PC-3 (cell line): ENCODE results near the gene HSPB6. TPM values are rescaled to one million over a fixed set of nuclear protein-coding genes. Genes with fewer than 3 reads are reported as not detected.

Source experiments
- ATAC-seq: fragments of 200-7000 bp; cut with Tn5 transposase; 2 replicates; pipeline ENCODE4 v1.9.1; 2020; ENCODE audit warnings: mild to moderate bottlenecking, moderate library complexity
- Bru-seq: library from RNA; stranded (reverse); fragments of 400-500 nt; gene quantifications from one replicate; lab custom pipeline; 2021; lab: Mats Ljungman, UMichigan
- BruChase-seq, 2 experiments: library from RNA; stranded (reverse); fragments of 400-500 nt; gene quantifications; one replicate each; lab custom pipeline; 2021; lab: Mats Ljungman, UMichigan
- BruUV-seq: library from RNA; stranded (reverse); fragments of 400-500 nt; replicated peaks from 2 replicates; lab custom pipeline; 2021; lab: Mats Ljungman, UMichigan
- CTCF ChIA-PET: fragments of 300-600 bp; sonication (Branson Sonifier 250); formaldehyde crosslinking; loops from one replicate; lab custom pipeline; 2022; ENCODE audit warnings: antibody characterized with exemption; lab: Charles Lee
- POLR2A ChIA-PET: fragments of 300-600 bp; sonication (Branson Sonifier 250); formaldehyde crosslinking; loops from one replicate; lab custom pipeline; 2022; ENCODE audit warnings: antibody characterized with exemption; ENCODE audit not compliant: unreplicated experiment; lab: Charles Lee
- DNase-seq: peaks from one replicate; pipeline ENCODE4 v3.0.0-alpha.2; 2015
- H2AFZ ChIP-seq: fragments of 300-600 bp; sonication (generic); 2 replicates; pipeline ENCODE4 v1.6.0; 2016; ENCODE audit warnings: antibody characterized with exemption, low read length
- H3F3A ChIP-seq: fragments of 300-600 bp; sonication (generic); one replicate; pipeline ENCODE4 v1.6.0; 2017; ENCODE audit warnings: antibody characterized with exemption, low read length, control low read depth, mild to moderate bottlenecking; ENCODE audit not compliant: unreplicated experiment
- H3K27ac ChIP-seq: fragments of 300-600 bp; sonication (generic); 2 replicates; pipeline ENCODE4 v1.5.1; 2016; ENCODE audit warnings: mild to moderate bottlenecking, low read length
- H3K27me3 ChIP-seq: fragments of 300-600 bp; sonication (generic); 2 replicates; pipeline ENCODE4 v1.6.1; 2016; ENCODE audit warnings: low read length, mixed read lengths
- H3K36me3 ChIP-seq: fragments of 300-600 bp; sonication (generic); 2 replicates; pipeline ENCODE4 v1.6.1; 2016; ENCODE audit warnings: low read depth, mixed run types, low read length, mixed read lengths
- H3K4me1 ChIP-seq: fragments of 300-600 bp; sonication (generic); 2 replicates; pipeline ENCODE4 v1.5.1; 2016; ENCODE audit warnings: low read length; ENCODE audit not compliant: insufficient read depth
- H3K4me2 ChIP-seq: fragments of 300-600 bp; sonication (generic); 2 replicates; pipeline ENCODE4 v1.6.0; 2016; ENCODE audit warnings: low read length
- H3K4me3 ChIP-seq: fragments of 300-600 bp; sonication (generic); 2 replicates; pipeline ENCODE4 v1.5.1; 2016; ENCODE audit warnings: mild to moderate bottlenecking, low read length, mixed read lengths
- H3K79me2 ChIP-seq: fragments of 300-600 bp; sonication (generic); 2 replicates; pipeline ENCODE4 v1.6.1; 2017; ENCODE audit warnings: low read length, mixed read lengths
- H3K9ac ChIP-seq: fragments of 300-600 bp; sonication (generic); 2 replicates; pipeline ENCODE4 v1.6.0; 2016; ENCODE audit warnings: mild to moderate bottlenecking, low read length
- H3K9me2 ChIP-seq: fragments of 300-600 bp; sonication (generic); replicated peaks from 2 replicates; pipeline ENCODE4 v1.6.1; 2016; ENCODE audit warnings: mixed run types, low read length, mixed read lengths
- H3K9me3 ChIP-seq: fragments of 300-600 bp; sonication (generic); 2 replicates; pipeline ENCODE4 v1.6.1; 2016; ENCODE audit warnings: low read length, mixed read lengths
- H4K20me1 ChIP-seq: fragments of 300-600 bp; sonication (generic); 2 replicates; pipeline ENCODE4 v1.6.1; 2016; ENCODE audit warnings: low read length, mixed read lengths
- EZH2 ChIP-seq: fragments of 300-600 bp; sonication (generic); IDR thresholded peaks from one replicate; pipeline ENCODE4 v1.6.1; 2017; ENCODE audit warnings: antibody characterized with exemption, mild to moderate bottlenecking, low read length; ENCODE audit not compliant: unreplicated experiment
- EZH2phosphoT487 ChIP-seq: fragments of 300-600 bp; sonication (generic); IDR thresholded peaks from 2 replicates; pipeline ENCODE4 v1.6.1; 2018; ENCODE audit warnings: mild to moderate bottlenecking, antibody characterized with exemption, low read length, borderline replicate concordance
- intact Hi-C: fragments of 100-400 bp; cut with micrococcal nuclease; formaldehyde crosslinking; loops from 2 replicates; pipeline ENCODE4 v1.9.0; 2023
- long read RNA-seq: library from polyadenylated mRNA; unstranded; transcript quantifications from one replicate; pipeline ENCODE4 v2.0.0, GENCODE V29; 2021; ENCODE audit not compliant: unreplicated experiment
- total RNA-seq: library from RNA; depleted of rRNA; stranded (reverse); fragments of >200 nt; gene quantifications from 2 replicates; pipeline ENCODE4 v1.2.3, GENCODE V29; 2014; rRNA removed
- TF ChIP-seq, protein P1 (sequence below): fragments of 300-600 bp; sonication (generic); conservative IDR thresholded peaks from 2 replicates; pipeline ENCODE4 v1.5.1; 2017; ENCODE audit warnings: antibody characterized with exemption, low read depth, mild to moderate bottlenecking, low read length

Gene HSPB6, protein sequence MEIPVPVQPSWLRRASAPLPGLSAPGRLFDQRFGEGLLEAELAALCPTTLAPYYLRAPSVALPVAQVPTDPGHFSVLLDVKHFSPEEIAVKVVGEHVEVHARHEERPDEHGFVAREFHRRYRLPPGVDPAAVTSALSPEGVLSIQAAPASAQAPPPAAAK
- total RNA-seq, result not detected in 2 replicates
- Bru-seq, nascent RNA, result percentile 21 among the genes with signal in this experiment
- not detected for BruChase-seq, experiment 1, labeled RNA remaining after a 6-hour chase
- not detected for BruChase-seq, experiment 2, labeled RNA remaining after a 2-hour chase
- long read RNA-seq, result 0 reads

GRCh38 chr19:35756377-35757230, at the start of gene HSPB6:
Gene HSPB6, minus strand, starts transcription at chr19:35757029. Its CDS starts 21 bp downstream, at chr19:35757008.
- Histone ChIP-seq H3K9ac (peak within 1 kb of the TSS; percentile 40; the same call in 1 of the 2 replicates), H3K4me2 (peak within 1 kb of the TSS; percentile 88), H3K27ac (0 out of 2 replicates have a peak within 1 kb of the TSS, but pooled peaks have one; percentile 25), H3K9me2 (no peaks in the 10 kb centered on the region), H3K4me3 (peak within 1 kb of the TSS; percentile 77), H3K79me2 (peaks cover 15% of the 10 kb centered on the region), H4K20me1 (no peaks in the 10 kb centered on the region), H3K27me3 (no peaks in the 10 kb centered on the region), H3F3A (peaks cover 3% of the 10 kb centered on the region), H2AFZ (peak within 1 kb of the TSS; percentile 72), H3K4me1 (peaks cover 7% of the 10 kb centered on the region), H3K9me3 (no peaks in the 10 kb centered on the region), H3K36me3 (no peaks in the 10 kb centered on the region)
- intact Hi-C loops, result no loop called here
- POLR2A ChIA-PET, result no interaction called here
- CTCF ChIA-PET, result interaction anchor here (0.6 kb wide), 1 partner anchor 62 kb away, joined by 4 read pairs; no protein-coding TSS in a partner anchor
- no TSS peak for BruUV-seq
- ATAC-seq (no peak), DNase-seq (no peak)
- TF ChIP-seq EZH2 (no peak), EZH2phosphoT487 (no peak)
- TF ChIP-seq, protein P1, sequence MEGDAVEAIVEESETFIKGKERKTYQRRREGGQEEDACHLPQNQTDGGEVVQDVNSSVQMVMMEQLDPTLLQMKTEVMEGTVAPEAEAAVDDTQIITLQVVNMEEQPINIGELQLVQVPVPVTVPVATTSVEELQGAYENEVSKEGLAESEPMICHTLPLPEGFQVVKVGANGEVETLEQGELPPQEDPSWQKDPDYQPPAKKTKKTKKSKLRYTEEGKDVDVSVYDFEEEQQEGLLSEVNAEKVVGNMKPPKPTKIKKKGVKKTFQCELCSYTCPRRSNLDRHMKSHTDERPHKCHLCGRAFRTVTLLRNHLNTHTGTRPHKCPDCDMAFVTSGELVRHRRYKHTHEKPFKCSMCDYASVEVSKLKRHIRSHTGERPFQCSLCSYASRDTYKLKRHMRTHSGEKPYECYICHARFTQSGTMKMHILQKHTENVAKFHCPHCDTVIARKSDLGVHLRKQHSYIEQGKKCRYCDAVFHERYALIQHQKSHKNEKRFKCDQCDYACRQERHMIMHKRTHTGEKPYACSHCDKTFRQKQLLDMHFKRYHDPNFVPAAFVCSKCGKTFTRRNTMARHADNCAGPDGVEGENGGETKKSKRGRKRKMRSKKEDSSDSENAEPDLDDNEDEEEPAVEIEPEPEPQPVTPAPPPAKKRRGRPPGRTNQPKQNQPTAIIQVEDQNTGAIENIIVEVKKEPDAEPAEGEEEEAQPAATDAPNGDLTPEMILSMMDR, result no peak

DNA sequence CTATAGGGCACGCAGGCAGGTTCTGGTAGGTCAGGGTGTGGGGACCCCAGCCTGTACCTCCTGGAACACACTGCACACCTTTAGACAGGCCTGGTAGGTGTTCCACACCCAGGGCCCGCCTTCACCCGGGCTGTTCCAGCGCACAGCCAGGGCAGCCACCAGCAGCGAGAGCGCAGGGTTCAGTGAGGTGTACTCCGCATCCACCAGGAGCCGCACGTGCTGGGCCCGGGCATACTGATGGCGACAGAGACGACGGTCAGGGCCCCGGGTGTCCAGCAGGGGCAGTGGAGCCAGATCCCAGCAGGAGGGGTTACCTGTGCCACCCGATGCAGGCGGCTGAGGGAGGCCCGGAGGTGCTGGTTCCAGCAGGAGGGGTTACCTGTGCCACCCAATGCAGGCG, 49.8 kb upstream of the HSPB6 start:
- no peak for ATAC-seq
- no TSS peak for BruUV-seq
- Histone ChIP-seq H3K27ac (no peak overlapping the region), H3K4me3 (no peak overlapping the region), H3K4me2 (no peak overlapping the region), H3K9ac (no peak overlapping the region), H3K36me3 (no peaks in the 10 kb centered on the region), H3K9me3 (no peaks in the 10 kb centered on the region), H3K79me2 (no peaks in the 10 kb centered on the region), H4K20me1 (no peaks in the 10 kb centered on the region), H3K27me3 (no peaks in the 10 kb centered on the region), H3F3A (no peaks in the 10 kb centered on the region), H2AFZ (no peak overlapping the region), H3K9me2 (no peaks in the 10 kb centered on the region), H3K4me1 (no peaks in the 10 kb centered on the region)
- CTCF ChIA-PET, result no interaction called here
- intact Hi-C loops, result no loop called here
- no peak for DNase-seq
- TF ChIP-seq, protein P1, result no peak
- POLR2A ChIA-PET, result no interaction called here
